Measurements from ENCODE around the gene SYNE1.
A peak's percentile ranks its signal among the peaks of the same experiment; 100 is the strongest.
"Not testable (repeated sequence)": the region's sequence is repeated elsewhere in the genome, so short reads cannot be mapped to it uniquely, and the experiment has no call there.

The SYNE1 gene, protein sequence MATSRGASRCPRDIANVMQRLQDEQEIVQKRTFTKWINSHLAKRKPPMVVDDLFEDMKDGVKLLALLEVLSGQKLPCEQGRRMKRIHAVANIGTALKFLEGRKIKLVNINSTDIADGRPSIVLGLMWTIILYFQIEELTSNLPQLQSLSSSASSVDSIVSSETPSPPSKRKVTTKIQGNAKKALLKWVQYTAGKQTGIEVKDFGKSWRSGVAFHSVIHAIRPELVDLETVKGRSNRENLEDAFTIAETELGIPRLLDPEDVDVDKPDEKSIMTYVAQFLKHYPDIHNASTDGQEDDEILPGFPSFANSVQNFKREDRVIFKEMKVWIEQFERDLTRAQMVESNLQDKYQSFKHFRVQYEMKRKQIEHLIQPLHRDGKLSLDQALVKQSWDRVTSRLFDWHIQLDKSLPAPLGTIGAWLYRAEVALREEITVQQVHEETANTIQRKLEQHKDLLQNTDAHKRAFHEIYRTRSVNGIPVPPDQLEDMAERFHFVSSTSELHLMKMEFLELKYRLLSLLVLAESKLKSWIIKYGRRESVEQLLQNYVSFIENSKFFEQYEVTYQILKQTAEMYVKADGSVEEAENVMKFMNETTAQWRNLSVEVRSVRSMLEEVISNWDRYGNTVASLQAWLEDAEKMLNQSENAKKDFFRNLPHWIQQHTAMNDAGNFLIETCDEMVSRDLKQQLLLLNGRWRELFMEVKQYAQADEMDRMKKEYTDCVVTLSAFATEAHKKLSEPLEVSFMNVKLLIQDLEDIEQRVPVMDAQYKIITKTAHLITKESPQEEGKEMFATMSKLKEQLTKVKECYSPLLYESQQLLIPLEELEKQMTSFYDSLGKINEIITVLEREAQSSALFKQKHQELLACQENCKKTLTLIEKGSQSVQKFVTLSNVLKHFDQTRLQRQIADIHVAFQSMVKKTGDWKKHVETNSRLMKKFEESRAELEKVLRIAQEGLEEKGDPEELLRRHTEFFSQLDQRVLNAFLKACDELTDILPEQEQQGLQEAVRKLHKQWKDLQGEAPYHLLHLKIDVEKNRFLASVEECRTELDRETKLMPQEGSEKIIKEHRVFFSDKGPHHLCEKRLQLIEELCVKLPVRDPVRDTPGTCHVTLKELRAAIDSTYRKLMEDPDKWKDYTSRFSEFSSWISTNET (N-terminal part only)

DNA sequence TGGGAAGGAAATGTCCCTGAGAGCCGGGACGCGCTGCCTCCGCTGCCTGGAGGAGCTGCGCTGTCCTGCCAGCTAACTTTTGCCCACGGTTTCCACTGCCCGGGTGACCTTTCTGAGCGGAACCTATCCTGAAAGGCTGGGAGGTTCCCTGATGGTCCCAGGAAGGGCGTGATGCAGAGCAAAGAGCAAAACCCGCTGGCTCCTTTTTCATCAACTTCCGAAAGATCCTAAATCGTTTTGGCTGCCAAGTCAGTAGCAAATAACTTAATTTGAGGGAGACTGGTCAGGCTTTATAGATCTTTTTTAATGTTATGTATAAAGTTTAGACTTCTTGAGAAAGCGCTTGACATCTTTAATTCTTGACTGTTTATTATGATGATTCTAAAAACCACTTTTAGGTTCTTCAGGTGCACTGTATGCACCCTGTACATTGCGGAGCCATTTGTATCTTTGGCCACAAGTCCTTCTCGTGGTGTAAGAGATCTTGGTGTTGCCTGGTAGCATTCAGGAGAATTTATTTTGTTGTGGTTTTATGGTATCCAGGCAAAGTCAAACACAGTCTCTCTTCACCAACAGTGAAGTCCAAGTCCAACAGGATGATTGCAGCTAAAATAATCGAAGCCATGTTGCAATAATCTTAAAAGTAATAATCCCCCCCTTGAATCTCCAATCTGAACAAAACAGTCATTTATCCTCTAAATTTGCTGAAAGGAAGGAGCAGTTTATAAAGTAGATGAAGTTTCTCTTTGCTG is at the start of gene SYNE1:
Gene SYNE1 (minus strand): TSS at position 67 of the 752 bp plus-strand sequence. CDS start 9,031 bp downstream, outside the sequence.
- DNase-seq, result no peak

DNA sequence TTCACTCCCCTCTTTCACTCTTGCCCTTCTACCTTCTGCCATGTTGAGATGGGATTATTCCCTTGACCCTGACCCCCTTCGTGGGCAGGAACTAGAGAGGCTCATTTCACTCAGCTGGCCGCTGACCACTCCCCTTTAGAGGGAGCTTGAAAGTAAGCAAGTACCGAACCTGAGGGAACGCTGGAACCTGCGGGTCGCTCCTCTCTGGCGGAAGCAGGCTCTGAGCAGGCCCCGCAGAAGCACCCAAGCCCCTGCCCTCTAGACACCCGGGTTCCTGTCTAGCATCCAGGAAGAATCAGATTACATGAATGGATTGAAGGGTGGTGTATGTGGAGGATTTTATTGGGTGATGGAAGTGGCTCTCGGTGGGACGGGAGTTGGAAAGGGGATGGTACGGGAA is 48.7 kb upstream of the SYNE1 start:
- no peak for DNase-seq

DNA sequence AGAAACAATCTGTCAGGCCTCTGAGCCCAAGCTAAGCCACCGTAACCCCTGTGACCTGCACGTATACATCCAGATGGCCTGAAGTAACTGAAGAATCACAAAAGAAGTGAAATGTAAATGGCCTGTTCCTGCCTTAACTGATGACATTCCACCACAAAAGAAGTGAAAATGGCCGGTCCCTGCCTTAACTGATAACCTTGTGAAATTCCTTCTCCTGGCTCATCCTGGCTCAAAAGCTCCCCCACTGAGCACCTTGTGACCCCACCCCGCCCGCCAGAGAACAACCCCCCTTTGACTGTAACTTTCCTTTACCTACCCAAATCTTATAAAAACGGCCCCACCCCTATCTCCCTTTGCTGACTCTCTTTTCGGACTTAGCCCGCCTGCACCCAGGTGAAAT is 45.8 kb upstream of the SYNE1 start:
- DNase-seq, result not testable (repeated sequence)

DNA sequence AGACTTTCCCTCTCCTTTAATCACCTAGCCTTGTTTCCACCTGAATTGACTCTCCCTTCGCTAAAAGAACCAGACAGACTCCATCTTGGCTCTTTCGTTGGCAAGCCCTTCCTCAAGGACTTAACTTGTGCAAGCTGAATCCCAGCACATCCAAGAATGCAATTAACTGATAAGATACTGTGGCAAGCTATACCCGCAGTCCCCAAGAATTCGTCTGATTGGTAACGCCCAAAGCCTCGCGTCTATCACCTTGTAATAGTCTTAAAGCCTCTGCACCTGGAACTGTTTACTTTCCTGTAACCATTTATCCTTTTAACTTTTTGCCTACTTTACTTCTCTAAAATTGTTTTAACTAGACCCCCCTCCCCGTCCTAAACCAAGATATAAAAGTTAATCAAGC is 45.0 kb upstream of the SYNE1 start:
- DNase-seq, result no peak

DNA sequence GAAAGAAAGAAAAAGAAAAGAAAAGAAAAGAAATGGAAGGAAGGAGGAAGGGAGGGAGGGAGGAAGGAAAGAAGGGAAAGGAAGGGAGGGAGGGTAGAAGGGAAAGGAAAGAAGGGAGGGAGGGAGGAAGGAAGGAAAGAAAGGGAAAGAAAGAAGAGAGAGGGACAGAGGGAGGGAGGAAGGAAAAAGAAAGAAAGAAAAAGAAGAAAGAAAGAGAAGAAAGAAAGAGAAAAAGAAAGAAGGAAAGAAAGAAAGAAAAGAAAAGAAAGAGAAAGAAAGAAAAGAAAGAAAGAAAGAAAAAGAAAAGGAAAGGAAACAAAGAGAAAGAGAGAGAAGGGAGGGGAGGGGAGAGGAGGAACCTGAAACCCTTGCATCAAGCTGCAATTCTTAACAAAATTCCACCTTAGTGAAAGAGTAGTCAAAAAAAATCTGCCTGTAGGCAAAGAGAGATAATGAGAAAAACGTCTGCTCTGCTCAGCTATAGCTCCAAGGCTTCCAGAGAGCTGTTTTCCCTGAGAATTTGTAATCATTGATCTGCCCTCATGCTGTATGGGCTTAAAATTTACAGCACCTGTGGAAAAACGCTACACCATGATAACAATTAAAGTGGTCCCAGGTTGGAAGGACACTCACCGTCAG is 43.8 kb upstream of the SYNE1 start:
- DNase-seq, result no peak

DNA sequence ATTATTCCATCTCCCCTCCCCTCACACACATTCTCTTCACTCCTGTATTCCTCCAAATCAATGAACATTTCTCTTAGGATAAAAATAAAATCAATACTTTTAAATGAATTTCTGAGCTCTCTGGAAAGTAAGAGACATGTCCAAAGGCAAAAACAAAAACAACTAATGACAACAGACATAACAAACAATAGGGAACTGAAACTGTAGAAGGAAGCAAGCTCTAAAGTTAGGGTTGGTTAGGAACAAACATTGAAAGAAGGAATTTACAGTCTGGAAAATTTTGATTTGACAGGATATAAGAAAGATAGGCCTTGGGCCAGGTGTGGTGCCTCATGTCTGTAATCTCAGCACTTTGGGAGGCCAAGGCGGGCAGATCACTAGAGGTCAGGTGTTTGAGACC is 43.0 kb upstream of the SYNE1 start:
- DNase-seq, result no peak

DNA sequence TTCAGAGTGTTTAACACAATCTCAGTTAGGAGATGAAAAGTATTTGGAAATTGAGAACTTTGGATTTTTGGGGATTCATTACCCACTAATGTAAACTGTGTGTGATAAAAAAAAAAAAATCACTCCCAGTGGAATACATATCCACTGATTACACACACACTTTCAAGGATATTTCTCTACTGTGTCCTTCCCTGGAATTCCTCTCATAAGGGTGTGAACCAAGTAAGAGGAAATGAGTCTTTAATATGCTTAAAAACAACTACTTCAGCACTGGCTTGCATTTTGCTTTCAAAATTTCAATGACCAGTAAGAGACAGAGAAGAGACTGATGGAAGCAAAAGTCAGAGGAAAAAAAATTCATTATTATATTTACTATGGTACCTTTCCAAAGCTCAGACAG is 36.1 kb upstream of the SYNE1 start:
- no peak for DNase-seq

DNA sequence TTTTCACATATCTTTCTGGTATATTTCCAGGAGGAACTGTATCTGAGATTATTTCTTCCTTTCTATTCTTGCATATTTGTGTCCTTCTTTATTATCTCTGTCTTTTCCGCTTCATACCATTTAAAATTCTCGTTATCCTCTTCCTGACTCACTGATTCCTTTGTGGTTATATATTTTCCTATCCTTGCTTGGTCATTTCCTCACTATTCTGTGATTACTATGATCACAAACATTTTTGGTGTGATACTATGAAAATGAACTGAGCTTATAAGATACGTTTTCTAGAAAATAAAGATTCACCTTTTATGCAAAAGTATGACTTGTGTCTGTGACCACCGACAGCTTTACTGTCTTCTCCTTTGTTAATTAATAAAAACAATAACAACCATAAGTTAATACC is 34.0 kb upstream of the SYNE1 start:
- DNase-seq, result no peak

DNA sequence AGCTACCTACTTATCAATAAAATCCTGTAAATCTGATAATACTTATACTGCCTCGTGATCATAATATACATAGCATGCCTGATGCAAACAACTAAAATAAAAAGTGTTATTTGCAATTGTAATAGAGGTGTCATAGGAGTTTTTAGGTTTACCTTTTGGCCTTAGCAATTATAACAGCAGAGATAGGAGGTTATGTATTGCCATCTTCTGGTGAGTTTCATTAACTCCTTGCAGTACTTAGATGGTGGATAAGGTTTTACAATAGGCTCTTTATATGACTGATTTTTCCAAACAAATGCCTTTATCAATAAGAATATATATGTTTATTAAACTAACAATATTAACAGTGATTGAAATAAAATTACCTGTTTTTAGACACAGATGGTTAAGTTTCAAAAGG is 32.7 kb upstream of the SYNE1 start:
- no peak for DNase-seq

DNA sequence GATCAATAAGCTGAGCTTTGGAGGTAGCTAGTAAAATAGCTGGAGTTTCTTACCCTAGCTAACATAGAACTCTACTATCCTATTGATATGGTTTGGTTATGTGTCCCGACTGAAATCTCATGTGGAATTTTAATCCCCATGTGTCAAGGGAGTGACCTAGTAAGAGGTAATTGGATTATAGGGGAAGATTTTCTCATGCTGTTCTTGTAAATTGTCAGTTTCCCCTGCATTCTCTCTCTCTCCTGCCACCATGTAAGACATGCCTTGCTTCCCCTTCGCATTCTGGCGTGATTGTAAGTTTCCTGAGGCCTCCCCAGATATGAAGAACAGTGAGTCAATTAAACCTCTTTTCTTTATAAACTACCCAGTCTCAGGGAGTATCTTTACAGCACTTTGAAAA is 24.6 kb upstream of the SYNE1 start:
- DNase-seq, result no peak

DNA sequence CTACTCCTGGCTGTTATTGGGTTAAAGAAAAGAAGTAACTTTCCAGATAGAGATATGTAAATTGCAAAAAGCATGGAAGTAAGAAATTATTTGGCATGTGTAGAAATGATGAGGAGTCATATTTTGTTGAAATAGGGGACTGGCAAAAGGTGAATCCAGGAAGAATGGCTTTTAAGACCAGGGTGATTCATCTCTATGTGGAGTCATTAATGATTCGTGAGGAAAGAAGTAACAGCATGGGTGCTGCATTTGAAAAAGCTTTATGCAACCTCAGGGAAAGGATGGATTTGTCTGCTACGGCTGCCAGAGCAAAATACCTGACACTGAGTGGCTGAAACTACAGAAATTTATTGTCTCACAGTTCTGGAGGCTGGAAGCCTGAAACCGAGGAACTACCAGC is 14.8 kb upstream of the SYNE1 start:
- no peak for DNase-seq

DNA sequence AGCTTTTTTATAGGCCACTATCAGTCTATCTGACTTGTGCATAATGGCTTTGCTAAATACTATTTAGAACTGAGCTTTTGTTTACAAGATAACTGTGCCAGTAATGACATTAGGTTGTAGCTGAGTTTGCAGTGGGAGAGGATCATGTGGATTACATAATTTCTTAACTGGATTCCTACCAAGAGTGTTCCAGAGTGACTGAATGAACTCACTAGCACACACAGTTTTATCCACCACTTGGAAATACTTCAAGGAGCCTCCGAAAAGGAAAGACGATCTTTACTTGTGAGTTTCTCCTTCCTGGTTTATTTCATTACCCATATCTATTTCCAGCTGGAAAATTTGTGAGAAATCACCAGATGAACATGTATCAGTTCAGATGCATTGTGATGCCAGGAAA is 10.9 kb upstream of the SYNE1 start:
- no peak for DNase-seq

DNA sequence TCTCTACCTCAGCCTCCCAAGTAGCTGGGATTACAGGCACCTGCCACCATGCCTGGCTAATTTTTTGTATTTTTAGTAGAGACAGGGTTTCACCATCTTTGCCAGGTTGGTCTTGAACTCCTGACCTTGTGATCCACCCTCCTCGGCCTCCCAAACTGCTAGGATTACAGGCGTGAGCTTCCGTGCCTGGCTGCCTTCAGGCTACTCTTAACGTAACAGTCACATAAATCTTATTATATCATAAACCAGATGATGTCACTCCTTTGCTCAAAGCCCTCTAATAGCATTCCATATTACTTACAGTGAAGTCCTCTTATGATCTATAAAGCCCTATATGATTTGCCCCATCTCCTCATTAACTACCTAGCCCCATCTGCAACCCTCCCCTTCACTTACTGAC is 9.6 kb upstream of the SYNE1 start:
- DNase-seq, result not testable (repeated sequence)

DNA sequence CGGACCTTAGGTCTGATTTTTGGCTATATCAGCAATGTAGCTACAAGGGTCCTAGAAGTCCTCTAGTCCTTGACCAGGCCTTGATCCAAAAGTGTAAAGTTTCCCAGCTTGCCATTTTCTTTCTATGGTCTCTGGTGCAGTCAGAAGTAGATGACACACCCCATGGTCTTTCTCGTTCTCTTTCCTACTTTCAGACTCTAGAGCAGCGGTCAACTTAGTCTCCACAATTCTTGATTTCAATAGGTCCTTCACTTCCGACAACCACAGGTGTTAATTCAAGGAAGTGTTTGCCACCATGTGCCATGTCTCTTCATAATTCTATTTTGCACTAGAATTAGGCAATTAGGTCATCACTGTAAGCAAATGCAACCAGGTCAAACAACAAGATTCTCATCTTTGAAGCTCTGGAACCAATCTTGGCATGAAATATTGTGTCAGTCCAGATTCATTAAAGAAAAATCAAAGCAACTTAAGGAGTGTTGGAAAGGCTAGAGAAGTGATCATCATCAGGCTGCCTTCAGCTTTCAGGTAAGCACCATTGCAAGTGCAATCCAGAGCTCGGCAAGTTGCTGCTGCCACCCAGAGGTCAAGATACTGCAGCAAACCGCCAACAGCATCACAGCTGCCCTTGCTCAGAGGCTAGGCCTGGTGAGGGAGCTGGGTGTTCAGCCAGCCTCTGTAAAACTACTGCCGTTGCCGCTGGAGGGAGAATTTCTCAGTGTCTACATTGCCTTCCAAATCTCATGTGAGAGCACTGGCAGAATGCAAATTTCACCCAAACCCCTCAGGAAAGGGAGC is 5.6 kb upstream of the SYNE1 start:
- DNase-seq, result peak; percentile 26 to 40

DNA sequence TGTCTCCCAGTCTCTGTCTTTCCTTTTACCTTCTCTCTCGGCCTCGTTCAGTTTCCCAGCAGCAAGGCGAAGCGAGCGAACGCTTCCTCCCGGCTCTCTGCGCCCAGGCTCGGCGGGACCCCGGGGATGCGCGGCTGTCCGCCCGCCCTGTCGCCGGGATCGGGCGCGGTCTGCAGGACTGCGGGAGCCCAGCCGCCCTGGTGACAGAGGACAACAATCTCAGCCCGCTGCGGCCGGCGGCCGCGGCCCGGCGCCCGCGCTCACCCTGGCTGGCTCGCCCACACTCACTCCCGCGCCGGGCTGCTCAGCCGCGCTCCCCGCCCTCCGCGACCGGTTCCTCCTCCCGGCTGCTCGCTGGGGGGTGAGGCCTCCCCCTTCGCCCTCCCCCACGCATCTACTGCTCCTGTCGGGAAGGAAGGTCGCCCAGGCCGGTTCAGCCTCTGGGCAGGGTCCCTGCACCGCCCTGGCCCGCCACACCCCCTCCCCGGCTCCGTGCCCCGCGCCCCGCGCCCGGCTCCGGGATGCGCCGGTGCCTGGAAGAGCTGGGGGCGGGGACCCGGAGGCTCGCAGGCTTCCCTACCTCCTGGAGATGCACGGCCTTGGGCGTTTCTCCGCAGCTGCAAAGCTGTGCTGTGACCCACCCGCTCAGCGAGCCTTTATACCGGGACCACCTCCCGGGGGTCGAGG is 410 bp downstream of the SYNE1 start:
- peak in 1 of 2 experiments; percentile 24 for DNase-seq

DNA sequence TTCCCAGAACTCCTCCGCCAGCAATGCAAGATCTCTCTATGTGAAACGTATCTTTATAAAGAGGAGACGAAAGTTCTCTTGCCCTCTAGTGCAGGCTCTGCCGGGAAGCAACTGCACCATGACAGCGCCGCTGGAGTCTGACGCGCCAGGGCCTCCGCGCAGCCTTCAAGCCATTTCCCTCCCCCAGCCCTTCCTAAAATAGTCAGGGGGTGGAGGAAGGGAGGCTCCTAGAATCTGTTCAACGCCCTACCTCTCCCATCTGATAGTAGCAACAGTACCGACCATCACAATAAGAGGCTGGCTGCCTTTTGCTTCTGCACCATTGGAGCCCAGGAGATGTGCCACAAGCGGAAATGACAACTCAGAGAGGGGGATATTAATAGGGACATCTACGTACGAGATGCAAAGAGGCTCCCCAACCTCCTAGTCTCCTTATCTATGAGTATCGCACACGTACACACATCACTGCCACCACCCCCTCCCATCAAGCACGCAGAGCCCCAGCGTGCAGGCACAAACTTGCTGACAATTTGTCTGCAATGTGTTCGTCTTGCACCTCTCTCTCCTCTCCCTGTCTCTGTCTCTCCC is 1.0 kb downstream of the SYNE1 start:
- DNase-seq, result no peak

DNA sequence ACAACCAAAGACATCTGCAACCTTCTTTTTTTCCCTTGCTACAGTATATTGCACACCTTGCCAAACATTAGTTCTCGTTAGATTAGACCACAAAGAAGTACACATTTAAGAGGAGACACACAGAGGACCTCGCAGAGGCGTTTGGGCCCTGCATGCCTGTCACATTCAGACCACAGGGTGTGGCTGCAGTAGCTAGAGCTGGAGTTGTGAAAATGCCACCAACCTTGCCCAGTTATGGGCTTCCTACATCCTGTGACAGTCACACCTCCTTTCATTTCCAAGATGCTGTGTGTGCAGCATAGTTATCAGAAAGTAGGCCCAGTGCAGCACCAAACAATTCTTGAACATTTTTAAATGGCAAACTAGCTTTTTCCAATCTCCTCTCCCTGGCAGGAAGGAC is 2.4 kb downstream of the SYNE1 start:
- no peak for DNase-seq

DNA sequence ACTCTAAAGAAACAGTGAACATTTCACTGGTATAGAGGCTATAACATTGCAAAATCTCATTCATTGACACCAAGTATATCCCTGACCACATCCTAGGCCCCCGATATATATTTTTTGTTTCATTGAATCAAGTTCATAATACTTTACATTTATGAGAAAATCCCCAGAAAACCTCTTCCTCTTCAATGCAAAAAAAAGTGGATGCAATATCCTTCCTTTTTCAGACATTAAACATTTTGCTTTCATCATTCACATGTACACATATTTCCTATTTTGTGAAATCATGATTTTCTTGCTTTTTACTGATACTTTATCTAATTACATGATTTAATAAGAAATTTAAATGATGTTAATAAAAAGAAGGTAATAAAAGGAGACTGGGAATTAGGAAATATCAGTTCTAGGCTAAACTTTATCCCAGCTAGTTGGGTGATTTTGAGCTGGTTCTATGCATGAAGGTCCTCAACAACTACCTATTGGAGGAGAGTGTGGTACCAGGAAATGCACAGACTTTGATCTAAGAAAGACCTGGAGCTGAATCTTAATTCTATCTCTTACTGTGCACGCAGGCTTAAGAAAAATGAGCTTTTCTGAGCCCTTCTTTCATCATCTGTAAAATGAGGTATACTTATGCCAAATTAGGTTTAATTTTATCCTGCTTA is 4.9 kb downstream of the SYNE1 start:
- no peak for DNase-seq

DNA sequence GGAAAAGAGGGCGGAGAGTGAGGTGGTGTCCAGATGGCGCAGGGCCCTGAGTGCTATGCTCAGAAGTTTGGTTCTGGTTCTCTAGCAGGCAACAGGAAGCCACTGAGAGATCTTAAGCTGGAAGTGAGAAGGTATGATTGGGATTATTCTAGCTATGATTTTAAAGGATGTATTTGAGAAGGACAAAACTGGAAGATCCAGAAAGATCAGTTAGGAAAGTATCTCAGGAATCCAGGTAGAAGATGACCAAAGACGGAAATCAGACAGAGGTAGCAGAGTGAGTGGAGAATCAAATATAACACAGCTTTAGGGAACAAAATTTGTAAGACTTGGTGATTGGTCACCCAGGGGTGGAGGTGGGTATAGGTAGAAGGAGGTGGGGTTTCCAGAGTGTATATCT is 5.8 kb downstream of the SYNE1 start:
- no peak for DNase-seq

DNA sequence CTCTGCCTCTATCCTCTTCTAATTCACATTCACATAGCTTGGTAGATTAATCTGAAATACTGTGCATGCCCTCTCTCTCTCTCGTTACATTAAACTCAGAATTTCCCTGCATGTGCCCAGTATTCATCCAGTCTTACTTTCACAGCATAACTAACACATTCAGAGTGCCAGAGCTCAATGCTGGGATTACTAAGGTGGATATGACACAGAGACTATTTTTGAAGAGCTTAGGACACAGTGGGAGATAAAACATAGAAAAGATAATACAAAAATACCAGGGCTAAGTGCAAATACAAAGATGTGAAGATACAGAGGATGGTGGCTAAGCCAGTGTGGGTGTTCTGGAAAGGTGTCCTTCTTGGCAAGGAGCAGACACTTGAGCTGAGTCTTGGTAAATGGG is 6.3 kb downstream of the SYNE1 start:
- no peak for DNase-seq

Measured in activated T-cell treated with anti-CD3 and anti-CD28 coated beads, Interleukin-2, amount 50 U/mL, for 48 hours (primary cell).